Fibroblast of pulmonary artery (primary cell): ENCODE data around the gene TIMM44.

ENCODE experiments used
- DNase-seq: peaks from one replicate; pipeline ENCODE4 v3.0.0-alpha.2; 2010; ENCODE audit warnings: low read depth
- H3K4me3 ChIP-seq: replicated peaks from 2 replicates; pipeline ENCODE4 v1.5.1; 2011; ENCODE audit warnings: low read depth, mild to moderate bottlenecking, control low read depth, low read length, moderate library complexity
- CTCF ChIP-seq: IDR thresholded peaks from 2 replicates; pipeline ENCODE4 v1.5.1; 2011; ENCODE audit warnings: mild to moderate bottlenecking, control low read depth, low read length, inconsistent platforms; ENCODE audit errors: missing control alignments

The TIMM44 gene

GRCh38 chr19:7903244-7904073 lies 40.0 kb downstream of the TIMM44 start, which contains the start of gene MAP2K7:
TSS of gene MAP2K7 (plus strand) at chr19:7903877. CDS start at chr19:7903945, 68 bp downstream.
- peak; percentile 39 for TF ChIP-seq CTCF
- peak; percentile 100 for DNase-seq
- H3K4me3 ChIP-seq = peak within 1 kb of the TSS; percentile 83

GRCh38 chr19:7902796-7903243 lies 40.6 kb downstream of the TIMM44 start:
- no peak for TF ChIP-seq CTCF
- H3K4me3 ChIP-seq = peak overlapping the region; percentile 68
- no peak for DNase-seq

DNA sequence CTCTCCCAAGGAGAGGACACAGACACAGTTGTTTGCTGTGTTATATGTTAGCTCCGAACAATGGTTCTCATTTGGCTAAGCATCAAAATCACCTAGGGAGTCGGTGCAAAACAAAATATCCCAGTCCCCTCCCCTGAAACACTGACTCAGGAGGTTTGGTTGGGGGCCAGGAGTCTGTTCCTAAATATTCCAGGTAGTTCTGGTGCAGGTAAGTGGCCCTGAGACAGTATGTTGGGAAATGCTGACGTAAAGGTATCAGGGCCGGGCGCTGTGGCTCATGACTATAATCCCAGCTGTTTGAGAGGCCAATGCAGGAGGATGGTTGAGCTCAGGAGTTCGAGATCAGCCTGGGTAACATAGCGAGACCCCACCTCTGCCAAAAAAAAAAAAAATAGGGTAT lies 42.1 kb downstream of the TIMM44 start:
- no peak for DNase-seq
- H3K4me3 ChIP-seq = no peak overlapping the region
- no peak for TF ChIP-seq CTCF

DNA sequence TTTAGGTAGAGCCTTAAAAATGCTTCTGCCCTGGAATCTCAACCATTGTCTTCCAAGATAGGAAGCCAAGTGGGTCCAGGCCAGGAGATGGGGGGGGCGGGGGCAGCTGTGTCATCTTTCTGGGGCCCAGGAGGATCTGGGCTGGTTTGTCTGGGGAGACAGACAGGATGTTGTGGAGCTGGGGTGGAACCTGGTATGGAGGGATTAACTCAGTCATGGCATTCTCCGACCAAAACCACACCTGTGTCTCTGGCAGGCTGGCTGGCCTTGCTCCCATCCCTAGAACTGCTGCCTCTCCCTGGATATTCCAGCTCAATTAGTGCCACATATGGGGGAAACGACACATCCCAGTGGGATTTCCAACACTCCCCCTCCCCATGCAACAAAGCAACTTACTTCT lies 42.5 kb downstream of the TIMM44 start:
- no peak overlapping the region for H3K4me3 ChIP-seq
- no peak for TF ChIP-seq CTCF
- no peak for DNase-seq

- DNase-seq = no peak
- no peak for TF ChIP-seq CTCF
- H3K4me3 ChIP-seq = no peak overlapping the region
These were observed 43.0 kb downstream of the TIMM44 start for GRCh38 chr19:7900401-7900870.

DNA sequence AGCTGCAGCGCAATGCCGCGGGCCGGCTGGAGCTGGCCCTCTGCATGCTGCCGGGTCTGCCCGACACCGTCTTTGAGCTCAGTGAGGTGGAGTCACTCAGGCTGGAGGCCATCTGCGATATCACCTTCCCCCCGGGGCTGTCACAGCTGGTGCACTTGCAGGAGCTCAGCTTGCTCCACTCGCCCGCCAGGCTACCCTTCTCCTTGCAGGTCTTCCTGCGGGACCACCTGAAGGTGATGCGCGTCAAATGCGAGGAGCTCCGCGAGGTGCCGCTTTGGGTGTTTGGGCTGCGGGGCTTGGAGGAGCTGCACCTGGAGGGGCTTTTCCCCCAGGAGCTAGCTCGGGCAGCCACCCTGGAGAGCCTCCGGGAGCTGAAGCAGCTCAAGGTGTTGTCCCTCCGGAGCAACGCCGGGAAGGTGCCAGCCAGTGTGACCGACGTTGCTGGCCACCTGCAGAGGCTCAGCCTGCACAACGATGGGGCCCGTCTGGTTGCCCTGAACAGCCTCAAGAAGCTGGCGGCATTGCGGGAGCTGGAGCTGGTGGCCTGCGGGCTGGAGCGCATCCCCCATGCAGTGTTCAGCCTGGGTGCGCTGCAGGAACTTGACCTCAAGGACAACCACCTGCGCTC lies 43.6 kb downstream of the TIMM44 start:
- no peak for DNase-seq
- H3K4me3 ChIP-seq = no peak overlapping the region
- no peak for TF ChIP-seq CTCF
